DOHH2 (cell line): ENCODE data around the gene C11orf91.

Experiments used
- CTCF ChIP-seq: fragments of 200-600 bp; sonication (generic); IDR thresholded peaks from one replicate; pipeline ENCODE4 v1.5.1; 2014; ENCODE audit warnings: antibody characterized with exemption, mild to moderate bottlenecking, low read depth, low read length; ENCODE audit not compliant: poor library complexity, severe bottlenecking
- EZH2phosphoT487 ChIP-seq: fragments of 200-600 bp; sonication (generic); IDR thresholded peaks from 2 replicates; pipeline ENCODE4 v1.6.1; 2017; ENCODE audit warnings: borderline replicate concordance, mild to moderate bottlenecking, antibody characterized with exemption, low read length, moderate library complexity, mixed read lengths

GRCh38 chr11:33674035-33674814, 26.4 kb downstream of the C11orf91 start:
- TF ChIP-seq CTCF (no peak), EZH2phosphoT487 (no peak)
